GM18951 (cell line): ENCODE results near the gene DDIT4.

Experiments
- POLR2A ChIP-seq: IDR thresholded peaks from 4 replicates; pipeline ENCODE4 v1.6.1; 2011; ENCODE audit warnings: mild to moderate bottlenecking; ENCODE audit not compliant: insufficient read length, insufficient read depth; ENCODE audit errors: extremely low read depth
- in situ Hi-C: fragments of 300-500 bp; cut with MboI; formaldehyde crosslinking; loops from one replicate; pipeline ENCODE4 v1.12.0; 2022; ENCODE audit warnings: low sequenced_read_pairs, mixed read lengths, inconsistent platforms; ENCODE audit not compliant: unreplicated experiment

DDIT4 gene

GRCh38 chr10:72255977-72256729, 17.6 kb upstream of the DDIT4 start:
- TF ChIP-seq POLR2A = no peak
- in situ Hi-C loops = no loop called here

- in situ Hi-C loops = no loop called here
- no peak for TF ChIP-seq POLR2A
Observed at GRCh38 chr10:72257051-72257892, 16.5 kb upstream of the DDIT4 start.

GRCh38 chr10:72258617-72259016, 15.1 kb upstream of the DDIT4 start:
- no peak for TF ChIP-seq POLR2A
- in situ Hi-C loops = no loop called here

GRCh38 chr10:72259491-72260238, 14.1 kb upstream of the DDIT4 start:
- no peak for TF ChIP-seq POLR2A
- in situ Hi-C loops = no loop called here

- in situ Hi-C loops = no loop called here
- no peak for TF ChIP-seq POLR2A
Observed at GRCh38 chr10:72260239-72260975, 13.3 kb upstream of the DDIT4 start.

GRCh38 chr10:72260976-72261783, 12.5 kb upstream of the DDIT4 start:
- in situ Hi-C loops = no loop called here

GRCh38 chr10:72261784-72262404, 11.8 kb upstream of the DDIT4 start:
- TF ChIP-seq POLR2A = no peak
- in situ Hi-C loops = no loop called here

More at GRCh38 chr10:72260976-72261783, 12.5 kb upstream of the DDIT4 start:
- TF ChIP-seq POLR2A = no peak

GRCh38 chr10:72263613-72264241, 10.0 kb upstream of the DDIT4 start:
- TF ChIP-seq POLR2A = no peak
- in situ Hi-C loops = no loop called here

- no peak for TF ChIP-seq POLR2A
- in situ Hi-C loops = no loop called here
Observed at GRCh38 chr10:72264536-72264935, 9.2 kb upstream of the DDIT4 start.

- in situ Hi-C loops = no loop called here
- TF ChIP-seq POLR2A = no peak
Observed at GRCh38 chr10:72265508-72265907, 8.2 kb upstream of the DDIT4 start.

GRCh38 chr10:72265990-72266865, 7.5 kb upstream of the DDIT4 start:
- in situ Hi-C loops = no loop called here
- TF ChIP-seq POLR2A = no peak
